Esophagus squamous epithelium (tissue), 5 donors: Measurements from ENCODE around the gene POLE3. TPM values are rescaled to one million over a fixed set of nuclear protein-coding genes. Genes with fewer than 3 reads are reported as not detected.

Source experiments
- DNase-seq: peaks from one replicate; lab custom pipeline; 2025; lab: John Stamatoyannopoulos, UW
- H3K27ac ChIP-seq, 4 donors: fragments of 200-600 bp; sonication (generic); one replicate each; pipeline ENCODE4 v1.5.1; 2016 to 2019; ENCODE audit warnings: mild to moderate bottlenecking in 1 of 4
- H3K27me3 ChIP-seq, 4 donors: fragments of 200-600 bp; sonication (generic); 1 replicate in 3 of 4; 2 replicates in 1 of 4; pipeline versions ENCODE4 v1.5.1 to v1.6.0; 2017 to 2021; ENCODE audit warnings: antibody characterized with exemption in 1 of 4
- H3K36me3 ChIP-seq, 3 donors: fragments of 200-600 bp; sonication (generic); one replicate each; pipeline ENCODE4 v1.5.1; 2016 to 2019
- H3K4me1 ChIP-seq, 3 donors: fragments of 200-600 bp; sonication (generic); one replicate each; pipeline ENCODE4 v1.5.1; 2017 to 2019
- H3K4me3 ChIP-seq, 4 donors: fragments of 200-600 bp; sonication (generic); 1 replicate in 3 of 4; 2 replicates in 1 of 4; pipeline ENCODE4 v1.5.1; 2016 to 2019; ENCODE audit warnings: mild to moderate bottlenecking in 2 of 4, moderate library complexity in 1 of 4
- H3K9me3 ChIP-seq, 3 donors: fragments of 200-600 bp; sonication (generic); one replicate each; pipeline ENCODE4 v1.5.1; 2016 to 2019
- POLR2A ChIP-seq, 4 donors: fragments of 450-650 bp; IDR thresholded peaks; one replicate each; pipeline ENCODE4 v1.6.1; 2017; ENCODE audit warnings: antibody characterized with exemption in 4 of 4, mild to moderate bottlenecking in 4 of 4, moderate library complexity in 3 of 4
- WGBS, 2 donors: methylation state at CpG; one replicate each; pipeline ENCODE4 v1.1.5; 2018; 5-methylcytosine and 5-hydroxymethylcytosine counted together
- intact Hi-C: fragments of 100-400 bp; cut with DNase I; formaldehyde crosslinking; loops from one replicate; pipeline ENCODE4 v1.15.0; 2022
- total RNA-seq, 4 donors: library from RNA; depleted of rRNA; stranded (reverse); fragments of >200 nt; gene quantifications; one replicate each; pipeline ENCODE4 v1.1.0, GENCODE V29; 2016
- TF ChIP-seq, protein P1 (sequence below), 6 experiments: fragments of 450-650 bp in 4 of 6; fragments of 200-600 bp in 2 of 6; sonication (generic) in 2 of 6; IDR thresholded peaks; one replicate each; pipeline ENCODE4 v1.5.1; 2016 to 2019; ENCODE audit warnings: antibody characterized with exemption in 6 of 6, mild to moderate bottlenecking in 4 of 6, moderate library complexity in 4 of 6
- donor health status: DM: yes; HTN: yes; CAD: no.

POLE3 gene
- total RNA-seq, 4 donors from 2014 or later = 16.6 to 61.4 (median 51.9) TPM

- DNase-seq = no peak
- no peak for TF ChIP-seq POLR2A (IDR thresholded peaks at IDR 0.05)
- TF ChIP-seq, protein P1, sequence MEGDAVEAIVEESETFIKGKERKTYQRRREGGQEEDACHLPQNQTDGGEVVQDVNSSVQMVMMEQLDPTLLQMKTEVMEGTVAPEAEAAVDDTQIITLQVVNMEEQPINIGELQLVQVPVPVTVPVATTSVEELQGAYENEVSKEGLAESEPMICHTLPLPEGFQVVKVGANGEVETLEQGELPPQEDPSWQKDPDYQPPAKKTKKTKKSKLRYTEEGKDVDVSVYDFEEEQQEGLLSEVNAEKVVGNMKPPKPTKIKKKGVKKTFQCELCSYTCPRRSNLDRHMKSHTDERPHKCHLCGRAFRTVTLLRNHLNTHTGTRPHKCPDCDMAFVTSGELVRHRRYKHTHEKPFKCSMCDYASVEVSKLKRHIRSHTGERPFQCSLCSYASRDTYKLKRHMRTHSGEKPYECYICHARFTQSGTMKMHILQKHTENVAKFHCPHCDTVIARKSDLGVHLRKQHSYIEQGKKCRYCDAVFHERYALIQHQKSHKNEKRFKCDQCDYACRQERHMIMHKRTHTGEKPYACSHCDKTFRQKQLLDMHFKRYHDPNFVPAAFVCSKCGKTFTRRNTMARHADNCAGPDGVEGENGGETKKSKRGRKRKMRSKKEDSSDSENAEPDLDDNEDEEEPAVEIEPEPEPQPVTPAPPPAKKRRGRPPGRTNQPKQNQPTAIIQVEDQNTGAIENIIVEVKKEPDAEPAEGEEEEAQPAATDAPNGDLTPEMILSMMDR (IDR thresholded peaks at IDR 0.05) = no peak
- no peaks in the 10 kb centered on the region for H3K27me3 ChIP-seq
- H3K27ac ChIP-seq = no peak overlapping the region
- H3K4me3 ChIP-seq = no peak overlapping the region
- H3K4me1 ChIP-seq = no peaks in the 10 kb centered on the region
- intact Hi-C loops = no loop called here
- H3K9me3 ChIP-seq = no peaks in the 10 kb centered on the region
- no peaks in the 10 kb centered on the region for H3K36me3 ChIP-seq
Observed at GRCh38 chr9:113431191-113431590, 20.7 kb upstream of the POLE3 start.

- no peaks in the 10 kb centered on the region for H3K36me3 ChIP-seq
- intact Hi-C loops = no loop called here
- no peaks in the 10 kb centered on the region for H3K4me1 ChIP-seq
- 73 to 94% methylated on average over 1 of the region's 1 CpG for WGBS, 2 donors
- H3K27me3 ChIP-seq = no peaks in the 10 kb centered on the region
- no peaks in the 10 kb centered on the region for H3K9me3 ChIP-seq
- DNase-seq = no peak
- no peak for TF ChIP-seq POLR2A (IDR thresholded peaks at IDR 0.05)
- TF ChIP-seq, protein P1 (IDR thresholded peaks at IDR 0.05) = no peak
- no peak overlapping the region for H3K27ac ChIP-seq
- no peak overlapping the region for H3K4me3 ChIP-seq
Observed at GRCh38 chr9:113428062-113428615, 17.7 kb upstream of the POLE3 start.

DNA sequence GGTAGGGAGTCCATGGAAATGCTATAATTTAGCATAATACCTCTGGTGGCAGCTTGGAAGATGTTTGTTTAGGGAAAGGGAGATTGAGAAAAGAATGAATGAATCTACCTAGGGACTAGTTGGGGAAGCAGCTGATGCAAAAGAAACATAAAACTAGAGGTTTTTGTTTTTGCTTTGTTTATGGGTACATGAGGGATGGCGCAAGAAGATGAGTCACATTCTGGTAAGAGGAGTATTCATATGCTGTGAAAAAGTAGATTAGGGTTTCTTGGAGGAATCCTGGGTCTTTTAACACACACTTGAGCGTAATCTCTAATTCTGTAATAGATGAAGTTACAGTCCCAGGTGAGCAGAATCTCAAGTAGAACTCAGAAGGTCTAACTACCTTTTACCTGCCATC is 17.2 kb upstream of the POLE3 start:
- Histone ChIP-seq H3K27me3 (no peaks in the 10 kb centered on the region), H3K9me3 (no peaks in the 10 kb centered on the region), H3K27ac (no peak overlapping the region), H3K36me3 (no peaks in the 10 kb centered on the region), H3K4me3 (no peak overlapping the region), H3K4me1 (no peaks in the 10 kb centered on the region)
- intact Hi-C loops = no loop called here
- 80 to 82% methylated on average over 2 of the region's 2 CpGs for WGBS, 2 donors
- no peak for DNase-seq
- no peak for TF ChIP-seq POLR2A (IDR thresholded peaks at IDR 0.05)
- TF ChIP-seq, protein P1 (IDR thresholded peaks at IDR 0.05) = no peak

- no peak overlapping the region for H3K27ac ChIP-seq
- no peak for TF ChIP-seq POLR2A (IDR thresholded peaks at IDR 0.05)
- TF ChIP-seq, protein P1 (IDR thresholded peaks at IDR 0.05) = no peak
- no peaks in the 10 kb centered on the region for H3K36me3 ChIP-seq
- intact Hi-C loops = no loop called here
- H3K4me1 ChIP-seq = no peaks in the 10 kb centered on the region
- WGBS, 2 donors = 100% methylated on average over 1 of the region's 1 CpG; no CpG with 5 or more reads in 1 of the 2 donors
- DNase-seq = no peak
- H3K4me3 ChIP-seq = no peak overlapping the region
- H3K27me3 ChIP-seq = no peaks in the 10 kb centered on the region
- H3K9me3 ChIP-seq = no peaks in the 10 kb centered on the region
Observed at GRCh38 chr9:113426701-113427100, 16.2 kb upstream of the POLE3 start.

GRCh38 chr9:113425072-113425471 is 14.6 kb upstream of the POLE3 start:
- no peak overlapping the region for H3K27ac ChIP-seq
- no peaks in the 10 kb centered on the region for H3K9me3 ChIP-seq
- intact Hi-C loops = no loop called here
- no peaks in the 10 kb centered on the region for H3K27me3 ChIP-seq
- no peak overlapping the region for H3K4me3 ChIP-seq
- H3K36me3 ChIP-seq = no peaks in the 10 kb centered on the region
- H3K4me1 ChIP-seq = no peaks in the 10 kb centered on the region
- 47 to 53% methylated on average over 2 of the region's 2 CpGs for WGBS, 2 donors
- DNase-seq = no peak
- TF ChIP-seq, protein P1 (IDR thresholded peaks at IDR 0.05) = no peak
- TF ChIP-seq POLR2A (IDR thresholded peaks at IDR 0.05) = no peak
